GM18519 (cell line): ENCODE data around the gene G0S2.

Source experiments
- ATAC-seq: cut with Tn5 transposase; IDR thresholded peaks from one replicate; pipeline ENCODE4 v1.9.1; 2021; ENCODE audit warnings: mild to moderate bottlenecking, moderate library complexity; ENCODE audit not compliant: unreplicated experiment, low FRiP score

G0S2 gene

GRCh38 chr1:209648346-209648745 lies 26.9 kb upstream of the G0S2 start:
- ATAC-seq = no peak

GRCh38 chr1:209648931-209649776 lies 26.1 kb upstream of the G0S2 start:
- ATAC-seq = no peak

GRCh38 chr1:209650454-209650853 lies 24.8 kb upstream of the G0S2 start:
- ATAC-seq = no peak

GRCh38 chr1:209651138-209651587 lies 24.0 kb upstream of the G0S2 start:
- peak; percentile 59 for ATAC-seq

GRCh38 chr1:209652121-209652735 lies 23.0 kb upstream of the G0S2 start, which contains the start of gene LAMB3:
Gene LAMB3, minus strand, starts transcription at chr1:209652425. Its CDS starts 1,481 bp downstream, at chr1:209650944.
- no peak for ATAC-seq

- no peak for ATAC-seq
Observed at GRCh38 chr1:209652873-209653401, 22.3 kb upstream of the G0S2 start.

- no peak for ATAC-seq
Observed at GRCh38 chr1:209653915-209654351, 21.3 kb upstream of the G0S2 start.

- ATAC-seq = no peak
Observed at GRCh38 chr1:209655411-209656231, 19.6 kb upstream of the G0S2 start.

- no peak for ATAC-seq
Observed at GRCh38 chr1:209657140-209657879, 17.9 kb upstream of the G0S2 start.

- ATAC-seq = no peak
Observed at GRCh38 chr1:209657918-209658317, 17.3 kb upstream of the G0S2 start.

- peak; percentile 75 for ATAC-seq
Observed at GRCh38 chr1:209659909-209660308, 15.3 kb upstream of the G0S2 start.

GRCh38 chr1:209661071-209661470 lies 14.1 kb upstream of the G0S2 start:
- ATAC-seq = no peak

- no peak for ATAC-seq
Observed at GRCh38 chr1:209662879-209663327, 12.3 kb upstream of the G0S2 start.

GRCh38 chr1:209667103-209667502 lies 8.1 kb upstream of the G0S2 start:
- ATAC-seq = no peak

- ATAC-seq = no peak
Observed at GRCh38 chr1:209667708-209668107, 7.5 kb upstream of the G0S2 start.

- ATAC-seq = no peak
Observed at GRCh38 chr1:209670441-209671082, 4.7 kb upstream of the G0S2 start.

- peak; percentile 88 for ATAC-seq
Observed at GRCh38 chr1:209672705-209673630, 2.2 kb upstream of the G0S2 start.
